HG02970 (cell line): ENCODE data around the gene IL17A.
"Not testable (repeated sequence)": the region's sequence is repeated elsewhere in the genome, so short reads cannot be mapped to it uniquely, and the experiment has no call there.

ENCODE experiments used
- ATAC-seq: cut with Tn5 transposase; IDR thresholded peaks from one replicate; pipeline ENCODE4 v1.9.1; 2021; ENCODE audit warnings: mild to moderate bottlenecking, moderate library complexity, moderate number of reproducible peaks; ENCODE audit not compliant: unreplicated experiment, low FRiP score

Gene IL17A

GRCh38 chr6:52162940-52163908 is 23.0 kb upstream of the IL17A start:
- no peak for ATAC-seq

- ATAC-seq = no peak
Observed at GRCh38 chr6:52164319-52165094, 21.7 kb upstream of the IL17A start.

GRCh38 chr6:52167267-52167666 is 18.9 kb upstream of the IL17A start:
- no peak for ATAC-seq

GRCh38 chr6:52168351-52168750 is 17.8 kb upstream of the IL17A start:
- not testable (repeated sequence) for ATAC-seq

GRCh38 chr6:52174118-52174517 is 12.1 kb upstream of the IL17A start:
- ATAC-seq = no peak

GRCh38 chr6:52176550-52176949 is 9.6 kb upstream of the IL17A start:
- ATAC-seq = no peak

GRCh38 chr6:52177961-52178360 is 8.2 kb upstream of the IL17A start:
- ATAC-seq = no peak

GRCh38 chr6:52180787-52181558 is 5.2 kb upstream of the IL17A start:
- peak; percentile 45 for ATAC-seq

GRCh38 chr6:52183131-52183713 is 3.0 kb upstream of the IL17A start:
- ATAC-seq = no peak

- ATAC-seq = no peak
Observed at GRCh38 chr6:52186480-52186879, 305 bp downstream of the IL17A start.

GRCh38 chr6:52187098-52187497 is 923 bp downstream of the IL17A start:
- ATAC-seq = no peak

GRCh38 chr6:52189974-52190373 is 3.8 kb downstream of the IL17A start:
- no peak for ATAC-seq

GRCh38 chr6:52190409-52190808 is 4.2 kb downstream of the IL17A start:
- no peak for ATAC-seq

- ATAC-seq = no peak
Observed at GRCh38 chr6:52191824-52192223, 5.6 kb downstream of the IL17A start.

GRCh38 chr6:52195886-52196285 is 9.7 kb downstream of the IL17A start:
- ATAC-seq = no peak

GRCh38 chr6:52200088-52200487 is 13.9 kb downstream of the IL17A start:
- not testable (repeated sequence) for ATAC-seq

- ATAC-seq = no peak
Observed at GRCh38 chr6:52201046-52201445, 14.9 kb downstream of the IL17A start.

GRCh38 chr6:52201493-52201892 is 15.3 kb downstream of the IL17A start:
- no peak for ATAC-seq

- ATAC-seq = no peak
Observed at GRCh38 chr6:52207066-52207465, 20.9 kb downstream of the IL17A start.

GRCh38 chr6:52208612-52209011 is 22.4 kb downstream of the IL17A start:
- ATAC-seq = no peak
